ENCODE results near the gene PASK. TPM values are rescaled to one million over a fixed set of nuclear protein-coding genes. Genes with fewer than 3 reads are reported as not detected.

The PASK gene
- total and polyA plus RNA-seq, 7 experiments from 2014 or later, result 15.0 to 160 (median 78.3) TPM

GRCh38 chr2:241150660-241151530 lies 1.6 kb upstream of the PASK start:
- DNase-seq, result no peak
- H3K27ac Mint-ChIP-seq, result peak overlapping the region; percentile 85 to 97 (median 94)
- intact Hi-C loops (cut with micrococcal nuclease), result loop anchor here (1.0 to 10.0 kb wide), 13 partner anchors 49 to 590 kb away; partner anchors contain the start of genes ATG4B (in 1 of the 2), HDLBP (in 1 of the 2), ING5 (in 1 of the 2) and MTERF4 (in 1 of the 2)

GRCh38 chr2:241149925-241150659 lies 820 bp upstream of the PASK start, which contains the start of gene PPP1R7:
PPP1R7 (plus strand) TSS chr2:241150467; CDS start chr2:241150496, 29 bp downstream.
- Mint-ChIP-seq H3K27ac (peak within 1 kb of the TSS; percentile 85 to 97 (median 94)), H3K4me1 (peaks cover 33 to 58% (median 51%) of the 10 kb centered on the region in 7 donors), H3K9me3 (no peaks in the 10 kb centered on the region), H3K27me3 (no peaks in the 10 kb centered on the region), H3K4me3 (peak within 1 kb of the TSS; percentile 95 to 100 (median 98)), H3K36me3 (peaks cover 0 to 16% (median 4%) of the 10 kb centered on the region in 5 donors)
- Histone ChIP-seq H3K27me3 (ENCODE audit: control insufficient read depth in 2 of 2, insufficient read depth in 2 of 2, low read length in 2 of 2) (no peaks in the 10 kb centered on the region), H3K36me3 (ENCODE audit: control insufficient read depth in 2 of 3, insufficient read depth in 3 of 3, low read length in 3 of 3) (peaks cover 0 to 13% (median 0%) of the 10 kb centered on the region in 3 experiments), H3K27ac (ENCODE audit: low read depth, low read length) (peak within 1 kb of the TSS; percentile 71), H3K4me1 (ENCODE audit: control insufficient read depth in 2 of 2, insufficient read depth in 2 of 2, low read length in 2 of 2) (peaks cover 13 to 26% of the 10 kb centered on the region in 2 donors), H3K9me3 (ENCODE audit: control insufficient read depth in 2 of 3, low read length in 3 of 3) (no peaks in the 10 kb centered on the region), H3K4me3 (ENCODE audit: low read length) (peak within 1 kb of the TSS; percentile 97)
- ChIA-PET CTCF (interaction anchor here (0.6 to 4.4 kb wide), 14 partner anchors 10 to 235 kb away, joined by 3 to 30 read pairs (median 4); no protein-coding TSS in a partner anchor), POLR2A (interaction anchor here (0.5 to 7.0 kb wide), 23 partner anchors 10 to 564 kb away, joined by 3 to 150 read pairs (median 3); partner anchors contain the start of genes CAPN10, MTERF4 and SNED1)
- DNase-seq (peak; percentile 83 to 96 (median 93)), ATAC-seq (peak; percentile 87)
- intact Hi-C loops (cut with micrococcal nuclease), result loop anchor here (1.0 to 10.0 kb wide), 19 partner anchors 48 to 731 kb away; partner anchors contain the start of genes ATG4B (in 2 of the 2), HDLBP (in 2 of the 2), MTERF4 (in 2 of the 2) and SEPTIN2 (in 2 of the 2)

More at GRCh38 chr2:241150660-241151530, 1.6 kb upstream of the PASK start:
- Histone ChIP-seq H3K9me3 (ENCODE audit: control insufficient read depth in 2 of 3, low read length in 3 of 3) (no peaks in the 10 kb centered on the region), H3K4me1 (ENCODE audit: control insufficient read depth in 2 of 2, insufficient read depth in 2 of 2, low read length in 2 of 2) (peaks cover 13 to 26% of the 10 kb centered on the region in 2 donors), H3K27ac (ENCODE audit: low read depth, low read length) (peak overlapping the region; percentile 71), H3K36me3 (ENCODE audit: control insufficient read depth in 2 of 3, insufficient read depth in 3 of 3, low read length in 3 of 3) (peaks cover 0 to 14% (median 0%) of the 10 kb centered on the region in 3 experiments), H3K27me3 (ENCODE audit: control insufficient read depth in 2 of 2, insufficient read depth in 2 of 2, low read length in 2 of 2) (no peaks in the 10 kb centered on the region), H3K4me3 (ENCODE audit: low read length) (peak overlapping the region; percentile 97)
- Mint-ChIP-seq H3K4me1 (peaks cover 33 to 58% (median 50%) of the 10 kb centered on the region in 7 donors), H3K4me3 (peak overlapping the region; percentile 95 to 100 (median 98)), H3K9me3 (no peaks in the 10 kb centered on the region), H3K27me3 (no peaks in the 10 kb centered on the region), H3K36me3 (peaks cover 0 to 13% (median 4%) of the 10 kb centered on the region in 5 donors)
- ATAC-seq, result no peak
- ChIA-PET POLR2A (interaction anchor here (0.8 to 7.0 kb wide), 14 partner anchors 11 to 565 kb away, joined by 3 to 150 read pairs (median 4); partner anchors contain the start of genes CAPN10 and MTERF4), CTCF (interaction anchor here (0.9 to 4.4 kb wide), 11 partner anchors 40 to 299 kb away, joined by 3 to 30 read pairs (median 6); no protein-coding TSS in a partner anchor)

DNA sequence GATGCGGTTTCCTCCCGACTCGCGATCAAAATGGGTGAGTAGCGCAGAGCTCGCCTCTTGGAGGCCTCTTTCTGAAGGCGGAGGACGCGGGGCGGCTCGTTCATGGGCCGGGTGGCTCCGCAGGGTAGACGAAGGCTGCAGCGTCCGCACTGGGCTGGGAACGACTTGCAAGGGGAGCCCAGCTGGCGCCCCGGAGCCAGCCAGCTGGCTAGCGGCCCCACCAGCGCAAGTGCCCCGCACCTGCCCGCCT lies 328 bp upstream of the PASK start:
- Mint-ChIP-seq H3K4me1 (peaks cover 33 to 58% (median 50%) of the 10 kb centered on the region in 7 donors), H3K36me3 (peaks cover 0 to 14% (median 4%) of the 10 kb centered on the region in 5 donors)

DNA sequence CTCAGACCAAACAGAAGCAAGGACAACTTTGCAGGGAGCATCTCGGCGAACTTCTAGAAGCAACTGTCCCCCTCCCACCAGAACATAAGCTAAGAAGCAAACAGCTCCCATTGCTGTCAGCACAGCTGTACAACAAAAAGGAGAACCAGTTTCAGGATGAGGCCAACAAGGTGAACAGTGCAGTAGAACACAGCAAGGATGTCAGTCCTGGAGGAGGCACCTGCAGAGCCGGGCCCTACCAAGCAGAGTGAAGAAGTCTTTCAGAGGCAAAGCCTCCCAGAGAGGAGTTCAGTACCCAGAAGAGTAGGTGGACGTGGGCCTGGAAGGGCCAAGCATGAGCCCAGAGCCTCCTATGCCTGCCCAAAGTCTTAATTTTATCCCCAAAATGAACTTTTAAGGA lies 1.0 kb downstream of the PASK start:
- POLR2A ChIA-PET, result interaction anchor here (1.0 to 7.0 kb wide), 6 partner anchors 15 to 166 kb away, joined by 3 to 150 read pairs (median 7); partner anchors contain the start of gene MTERF4
- Histone ChIP-seq H3K27me3 (ENCODE audit: control insufficient read depth in 2 of 2, insufficient read depth in 2 of 2, low read length in 2 of 2) (no peaks in the 10 kb centered on the region), H3K4me3 (ENCODE audit: low read length) (peak overlapping the region; percentile 97), H3K27ac (ENCODE audit: low read depth, low read length) (peak overlapping the region; percentile 71), H3K9me3 (ENCODE audit: control insufficient read depth in 2 of 3, low read length in 3 of 3) (no peaks in the 10 kb centered on the region), H3K36me3 (ENCODE audit: control insufficient read depth in 2 of 3, insufficient read depth in 3 of 3, low read length in 3 of 3) (peaks cover 0 to 9% (median 0%) of the 10 kb centered on the region in 3 experiments), H3K4me1 (ENCODE audit: control insufficient read depth in 2 of 2, insufficient read depth in 2 of 2, low read length in 2 of 2) (peaks cover 13 to 26% of the 10 kb centered on the region in 2 donors)
- Mint-ChIP-seq H3K36me3 (peaks cover 0 to 17% (median 4%) of the 10 kb centered on the region in 5 donors), H3K9me3 (no peaks in the 10 kb centered on the region), H3K4me1 (peaks cover 30 to 53% (median 46%) of the 10 kb centered on the region in 7 donors), H3K4me3 (peak overlapping the region; percentile 88 to 98 (median 94)), H3K27ac (peak overlapping the region in 7 of 9 donors; percentile 58 to 93 (median 75)), H3K27me3 (no peaks in the 10 kb centered on the region)
- intact Hi-C loops (cut with micrococcal nuclease), result loop anchor here in 1 of 2 donors (2.0 to 5.0 kb wide), 3 partner anchors 359 to 587 kb away; partner anchors contain the start of genes ATG4B, DUSP28, STK25 and THAP4
- ATAC-seq, result no peak
- CTCF ChIA-PET, result interaction anchor here (0.6 to 1.5 kb wide), 2 partner anchors 8 to 46 kb away, joined by 3 to 4 read pairs; partner anchors contain the start of gene MTERF4
- no peak for DNase-seq

More for the DNA sequence above, 328 bp upstream of the PASK start:
- no peak for ATAC-seq
- DNase-seq, result no peak
- intact Hi-C loops (cut with micrococcal nuclease), result loop anchor here (1.0 to 5.0 kb wide), 10 partner anchors 47 to 732 kb away; partner anchors contain the start of genes ATG4B (in 1 of the 2), DUSP28 (in 1 of the 2), FARP2 (in 1 of the 2) and HDLBP (in 1 of the 2)
- no peaks in the 10 kb centered on the region for H3K9me3 Mint-ChIP-seq
- Histone ChIP-seq H3K4me1 (ENCODE audit: control insufficient read depth in 2 of 2, insufficient read depth in 2 of 2, low read length in 2 of 2) (peaks cover 13 to 26% of the 10 kb centered on the region in 2 donors), H3K27me3 (ENCODE audit: control insufficient read depth in 2 of 2, insufficient read depth in 2 of 2, low read length in 2 of 2) (no peaks in the 10 kb centered on the region), H3K36me3 (ENCODE audit: control insufficient read depth in 2 of 3, insufficient read depth in 3 of 3, low read length in 3 of 3) (peaks cover 0 to 13% (median 0%) of the 10 kb centered on the region in 3 experiments), H3K9me3 (ENCODE audit: control insufficient read depth in 2 of 3, low read length in 3 of 3) (no peaks in the 10 kb centered on the region), H3K4me3 (ENCODE audit: low read length) (peak overlapping the region; percentile 97), H3K27ac (ENCODE audit: low read depth, low read length) (peak overlapping the region; percentile 71)
- H3K27me3 Mint-ChIP-seq, result no peaks in the 10 kb centered on the region
- ChIA-PET CTCF (interaction anchor here (0.6 to 4.4 kb wide), 13 partner anchors 9 to 235 kb away, joined by 3 to 30 read pairs (median 4); no protein-coding TSS in a partner anchor), POLR2A (interaction anchor here (0.6 to 7.0 kb wide), 18 partner anchors 9 to 564 kb away, joined by 3 to 150 read pairs (median 4); partner anchors contain the start of genes CAPN10, MTERF4 and SNED1)
- H3K4me3 Mint-ChIP-seq, result peak overlapping the region; percentile 95 to 100 (median 98)
- peak overlapping the region; percentile 85 to 97 (median 90) for H3K27ac Mint-ChIP-seq

- Histone ChIP-seq H3K9me3 (ENCODE audit: control insufficient read depth in 2 of 3, low read length in 3 of 3) (no peaks in the 10 kb centered on the region), H3K27me3 (ENCODE audit: control insufficient read depth in 2 of 2, insufficient read depth in 2 of 2, low read length in 2 of 2) (no peaks in the 10 kb centered on the region), H3K36me3 (ENCODE audit: control insufficient read depth in 2 of 3, insufficient read depth in 3 of 3, low read length in 3 of 3) (peaks cover 0 to 7% (median 1%) of the 10 kb centered on the region in 3 experiments), H3K4me1 (ENCODE audit: control insufficient read depth in 2 of 2, insufficient read depth in 2 of 2, low read length in 2 of 2) (peaks cover 13 to 26% of the 10 kb centered on the region in 2 donors), H3K4me3 (ENCODE audit: low read length) (no peak overlapping the region), H3K27ac (ENCODE audit: low read depth, low read length) (no peak overlapping the region)
- DNase-seq (no peak), ATAC-seq (no peak)
- Mint-ChIP-seq H3K4me1 (peaks cover 30 to 50% (median 45%) of the 10 kb centered on the region in 7 donors), H3K9me3 (no peaks in the 10 kb centered on the region), H3K27ac (no peak overlapping the region), H3K36me3 (peaks cover 0 to 15% (median 3%) of the 10 kb centered on the region in 5 donors), H3K4me3 (peak overlapping the region in 8 of 10 donors; percentile 52 to 98 (median 94)), H3K27me3 (no peaks in the 10 kb centered on the region)
- intact Hi-C loops (cut with micrococcal nuclease), result loop anchor here in 1 of 2 donors (5.0 kb wide), 2 partner anchors 360 to 490 kb away; partner anchors contain the start of genes ATG4B, STK25 and THAP4
- ChIA-PET POLR2A (interaction anchor here (0.6 to 7.0 kb wide), 3 partner anchors 41 to 66 kb away, joined by 3 to 150 read pairs (median 3); partner anchors contain the start of gene MTERF4), CTCF (interaction anchor here (1.2 kb wide), 1 partner anchor 69 kb away, joined by 3 read pairs; no protein-coding TSS in a partner anchor)
Observed at GRCh38 chr2:241147336-241147735, 1.9 kb downstream of the PASK start.
